ENCODE results near the gene UBE2F. TPM values are rescaled to one million over a fixed set of nuclear protein-coding genes. Genes with fewer than 3 reads are reported as not detected.

Gene UBE2F
- total and polyA plus RNA-seq, 9 of the 15 experiments (the other 6 are each of a cell fraction or from before 2014, with no cell fraction given), result 18.1 to 88.1 (median 53.0) TPM

DNA sequence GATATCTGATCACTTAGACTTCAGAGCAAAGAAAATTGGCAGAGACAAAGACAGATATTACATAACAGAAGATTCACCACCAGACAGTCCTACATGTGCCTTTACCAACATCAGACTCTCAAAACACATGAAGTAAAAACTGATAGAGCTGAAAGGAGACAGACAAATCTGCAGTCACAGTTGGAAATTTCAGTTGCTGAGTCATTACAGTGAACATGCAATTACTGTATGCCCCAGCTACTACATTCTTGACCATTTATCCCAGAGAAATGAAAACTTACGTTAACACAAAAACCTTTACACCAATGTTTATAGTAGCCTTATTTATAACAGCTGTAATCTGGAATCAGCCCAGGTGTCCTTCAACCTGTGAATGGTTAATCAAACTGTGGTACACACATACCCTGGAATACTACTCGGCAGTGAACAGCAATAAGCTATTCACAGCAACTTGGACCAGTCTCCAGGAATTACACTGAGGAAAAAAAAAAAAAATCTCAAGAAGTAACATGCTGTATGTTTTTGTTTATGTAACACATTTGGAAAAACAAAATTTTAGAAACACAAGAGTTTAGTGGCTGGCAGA, 86.5 kb downstream of the UBE2F start (continued):
- TF ChIP-seq, protein P1, sequence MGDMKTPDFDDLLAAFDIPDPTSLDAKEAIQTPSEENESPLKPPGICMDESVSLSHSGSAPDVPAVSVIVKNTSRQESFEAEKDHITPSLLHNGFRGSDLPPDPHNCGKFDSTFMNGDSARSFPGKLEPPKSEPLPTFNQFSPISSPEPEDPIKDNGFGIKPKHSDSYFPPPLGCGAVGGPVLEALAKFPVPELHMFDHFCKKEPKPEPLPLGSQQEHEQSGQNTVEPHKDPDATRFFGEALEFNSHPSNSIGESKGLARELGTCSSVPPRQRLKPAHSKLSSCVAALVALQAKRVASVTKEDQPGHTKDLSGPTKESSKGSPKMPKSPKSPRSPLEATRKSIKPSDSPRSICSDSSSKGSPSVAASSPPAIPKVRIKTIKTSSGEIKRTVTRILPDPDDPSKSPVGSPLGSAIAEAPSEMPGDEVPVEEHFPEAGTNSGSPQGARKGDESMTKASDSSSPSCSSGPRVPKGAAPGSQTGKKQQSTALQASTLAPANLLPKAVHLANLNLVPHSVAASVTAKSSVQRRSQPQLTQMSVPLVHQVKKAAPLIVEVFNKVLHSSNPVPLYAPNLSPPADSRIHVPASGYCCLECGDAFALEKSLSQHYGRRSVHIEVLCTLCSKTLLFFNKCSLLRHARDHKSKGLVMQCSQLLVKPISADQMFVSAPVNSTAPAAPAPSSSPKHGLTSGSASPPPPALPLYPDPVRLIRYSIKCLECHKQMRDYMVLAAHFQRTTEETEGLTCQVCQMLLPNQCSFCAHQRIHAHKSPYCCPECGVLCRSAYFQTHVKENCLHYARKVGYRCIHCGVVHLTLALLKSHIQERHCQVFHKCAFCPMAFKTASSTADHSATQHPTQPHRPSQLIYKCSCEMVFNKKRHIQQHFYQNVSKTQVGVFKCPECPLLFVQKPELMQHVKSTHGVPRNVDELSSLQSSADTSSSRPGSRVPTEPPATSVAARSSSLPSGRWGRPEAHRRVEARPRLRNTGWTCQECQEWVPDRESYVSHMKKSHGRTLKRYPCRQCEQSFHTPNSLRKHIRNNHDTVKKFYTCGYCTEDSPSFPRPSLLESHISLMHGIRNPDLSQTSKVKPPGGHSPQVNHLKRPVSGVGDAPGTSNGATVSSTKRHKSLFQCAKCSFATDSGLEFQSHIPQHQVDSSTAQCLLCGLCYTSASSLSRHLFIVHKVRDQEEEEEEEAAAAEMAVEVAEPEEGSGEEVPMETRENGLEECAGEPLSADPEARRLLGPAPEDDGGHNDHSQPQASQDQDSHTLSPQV (IDR thresholded peaks at IDR 0.05), result peak; percentile 35; the same call in 1 of the 2 replicates
- TF ChIP-seq, protein P2, sequence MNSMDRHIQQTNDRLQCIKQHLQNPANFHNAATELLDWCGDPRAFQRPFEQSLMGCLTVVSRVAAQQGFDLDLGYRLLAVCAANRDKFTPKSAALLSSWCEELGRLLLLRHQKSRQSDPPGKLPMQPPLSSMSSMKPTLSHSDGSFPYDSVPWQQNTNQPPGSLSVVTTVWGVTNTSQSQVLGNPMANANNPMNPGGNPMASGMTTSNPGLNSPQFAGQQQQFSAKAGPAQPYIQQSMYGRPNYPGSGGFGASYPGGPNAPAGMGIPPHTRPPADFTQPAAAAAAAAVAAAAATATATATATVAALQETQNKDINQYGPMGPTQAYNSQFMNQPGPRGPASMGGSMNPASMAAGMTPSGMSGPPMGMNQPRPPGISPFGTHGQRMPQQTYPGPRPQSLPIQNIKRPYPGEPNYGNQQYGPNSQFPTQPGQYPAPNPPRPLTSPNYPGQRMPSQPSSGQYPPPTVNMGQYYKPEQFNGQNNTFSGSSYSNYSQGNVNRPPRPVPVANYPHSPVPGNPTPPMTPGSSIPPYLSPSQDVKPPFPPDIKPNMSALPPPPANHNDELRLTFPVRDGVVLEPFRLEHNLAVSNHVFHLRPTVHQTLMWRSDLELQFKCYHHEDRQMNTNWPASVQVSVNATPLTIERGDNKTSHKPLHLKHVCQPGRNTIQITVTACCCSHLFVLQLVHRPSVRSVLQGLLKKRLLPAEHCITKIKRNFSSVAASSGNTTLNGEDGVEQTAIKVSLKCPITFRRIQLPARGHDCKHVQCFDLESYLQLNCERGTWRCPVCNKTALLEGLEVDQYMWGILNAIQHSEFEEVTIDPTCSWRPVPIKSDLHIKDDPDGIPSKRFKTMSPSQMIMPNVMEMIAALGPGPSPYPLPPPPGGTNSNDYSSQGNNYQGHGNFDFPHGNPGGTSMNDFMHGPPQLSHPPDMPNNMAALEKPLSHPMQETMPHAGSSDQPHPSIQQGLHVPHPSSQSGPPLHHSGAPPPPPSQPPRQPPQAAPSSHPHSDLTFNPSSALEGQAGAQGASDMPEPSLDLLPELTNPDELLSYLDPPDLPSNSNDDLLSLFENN (IDR thresholded peaks at IDR 0.05; ENCODE audit: low read depth in 2 of 2, low read length in 2 of 2), result no peak
- no peak for TF ChIP-seq KLF10 (CRISPR knock-in tag; IDR thresholded peaks at IDR 0.05)
- TF ChIP-seq, protein P3, sequence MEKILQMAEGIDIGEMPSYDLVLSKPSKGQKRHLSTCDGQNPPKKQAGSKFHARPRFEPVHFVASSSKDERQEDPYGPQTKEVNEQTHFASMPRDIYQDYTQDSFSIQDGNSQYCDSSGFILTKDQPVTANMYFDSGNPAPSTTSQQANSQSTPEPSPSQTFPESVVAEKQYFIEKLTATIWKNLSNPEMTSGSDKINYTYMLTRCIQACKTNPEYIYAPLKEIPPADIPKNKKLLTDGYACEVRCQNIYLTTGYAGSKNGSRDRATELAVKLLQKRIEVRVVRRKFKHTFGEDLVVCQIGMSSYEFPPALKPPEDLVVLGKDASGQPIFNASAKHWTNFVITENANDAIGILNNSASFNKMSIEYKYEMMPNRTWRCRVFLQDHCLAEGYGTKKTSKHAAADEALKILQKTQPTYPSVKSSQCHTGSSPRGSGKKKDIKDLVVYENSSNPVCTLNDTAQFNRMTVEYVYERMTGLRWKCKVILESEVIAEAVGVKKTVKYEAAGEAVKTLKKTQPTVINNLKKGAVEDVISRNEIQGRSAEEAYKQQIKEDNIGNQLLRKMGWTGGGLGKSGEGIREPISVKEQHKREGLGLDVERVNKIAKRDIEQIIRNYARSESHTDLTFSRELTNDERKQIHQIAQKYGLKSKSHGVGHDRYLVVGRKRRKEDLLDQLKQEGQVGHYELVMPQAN (IDR thresholded peaks at IDR 0.05; ENCODE audit: borderline replicate concordance), result no peak
- TF ChIP-seq ERF (CRISPR knock-in tag; IDR thresholded peaks at IDR 0.05), result no peak
- TF ChIP-seq, protein P4, sequence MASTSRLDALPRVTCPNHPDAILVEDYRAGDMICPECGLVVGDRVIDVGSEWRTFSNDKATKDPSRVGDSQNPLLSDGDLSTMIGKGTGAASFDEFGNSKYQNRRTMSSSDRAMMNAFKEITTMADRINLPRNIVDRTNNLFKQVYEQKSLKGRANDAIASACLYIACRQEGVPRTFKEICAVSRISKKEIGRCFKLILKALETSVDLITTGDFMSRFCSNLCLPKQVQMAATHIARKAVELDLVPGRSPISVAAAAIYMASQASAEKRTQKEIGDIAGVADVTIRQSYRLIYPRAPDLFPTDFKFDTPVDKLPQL (IDR thresholded peaks at IDR 0.05; ENCODE audit: extremely low read depth, insufficient read length), result no peak
- no peak for TF ChIP-seq CHD4 (IDR thresholded peaks at IDR 0.05; ENCODE audit: insufficient read depth, insufficient replicate concordance, low read depth, low read length, poor library complexity, severe bottlenecking)
- TF ChIP-seq NR2F6 (CRISPR knock-in tag; IDR thresholded peaks at IDR 0.05), result no peak
- peak; percentile 84 for TF ChIP-seq NFE2 (IDR thresholded peaks at IDR 0.05; ENCODE audit: low read depth)
- no peak for TF ChIP-seq KAT8 (IDR thresholded peaks at IDR 0.05; ENCODE audit: low read depth)
- TF ChIP-seq, protein P5, sequence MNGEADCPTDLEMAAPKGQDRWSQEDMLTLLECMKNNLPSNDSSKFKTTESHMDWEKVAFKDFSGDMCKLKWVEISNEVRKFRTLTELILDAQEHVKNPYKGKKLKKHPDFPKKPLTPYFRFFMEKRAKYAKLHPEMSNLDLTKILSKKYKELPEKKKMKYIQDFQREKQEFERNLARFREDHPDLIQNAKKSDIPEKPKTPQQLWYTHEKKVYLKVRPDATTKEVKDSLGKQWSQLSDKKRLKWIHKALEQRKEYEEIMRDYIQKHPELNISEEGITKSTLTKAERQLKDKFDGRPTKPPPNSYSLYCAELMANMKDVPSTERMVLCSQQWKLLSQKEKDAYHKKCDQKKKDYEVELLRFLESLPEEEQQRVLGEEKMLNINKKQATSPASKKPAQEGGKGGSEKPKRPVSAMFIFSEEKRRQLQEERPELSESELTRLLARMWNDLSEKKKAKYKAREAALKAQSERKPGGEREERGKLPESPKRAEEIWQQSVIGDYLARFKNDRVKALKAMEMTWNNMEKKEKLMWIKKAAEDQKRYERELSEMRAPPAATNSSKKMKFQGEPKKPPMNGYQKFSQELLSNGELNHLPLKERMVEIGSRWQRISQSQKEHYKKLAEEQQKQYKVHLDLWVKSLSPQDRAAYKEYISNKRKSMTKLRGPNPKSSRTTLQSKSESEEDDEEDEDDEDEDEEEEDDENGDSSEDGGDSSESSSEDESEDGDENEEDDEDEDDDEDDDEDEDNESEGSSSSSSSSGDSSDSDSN (IDR thresholded peaks at IDR 0.05; ENCODE audit: borderline replicate concordance in 1 of 2, low read depth in 2 of 2, low read length in 2 of 2), result no peak
- 0 out of 2 replicates have a peak, but pooled peaks have one; percentile 23 for TF ChIP-seq NFE2L1 (tag; IDR thresholded peaks at IDR 0.05; ENCODE audit: borderline replicate concordance, low read depth)
- TF ChIP-seq SMC3 (conservative IDR thresholded peaks at IDR 0.05; ENCODE audit: insufficient read depth, low read depth, low read length), result no peak

Data from K562 (cell line).